ENCODE data around the gene NKD2.
"Not testable (repeated sequence)": the region's sequence is repeated elsewhere in the genome, so short reads cannot be mapped to it uniquely, and the experiment has no call there.

Gene NKD2

GRCh38 chr5:1058083-1058945, 49.7 kb downstream of the NKD2 start:
- DNase-seq (ENCODE audit: low read depth), result no peak

GRCh38 chr5:1058988-1059883, 50.6 kb downstream of the NKD2 start:
- no peak for DNase-seq (ENCODE audit: low read depth)

GRCh38 chr5:1059884-1060263, 51.3 kb downstream of the NKD2 start:
- DNase-seq (ENCODE audit: low read depth), result no peak

GRCh38 chr5:1060535-1060981, 52.0 kb downstream of the NKD2 start:
- no peak for DNase-seq (ENCODE audit: low read depth)

- not testable (repeated sequence) for DNase-seq (ENCODE audit: low read depth)
Observed at GRCh38 chr5:1061292-1061691, 52.7 kb downstream of the NKD2 start.

GRCh38 chr5:1061916-1062315, 53.3 kb downstream of the NKD2 start:
- no peak for DNase-seq (ENCODE audit: low read depth)

GRCh38 chr5:1062761-1063568, 54.4 kb downstream of the NKD2 start:
- no peak for DNase-seq (ENCODE audit: low read depth)

GRCh38 chr5:1063661-1064382, 55.2 kb downstream of the NKD2 start:
- no peak for DNase-seq (ENCODE audit: low read depth)

GRCh38 chr5:1064383-1065142, 56.0 kb downstream of the NKD2 start:
- DNase-seq (ENCODE audit: low read depth), result no peak

- no peak for DNase-seq (ENCODE audit: low read depth)
Observed at GRCh38 chr5:1065143-1065750, 56.6 kb downstream of the NKD2 start.

- DNase-seq (ENCODE audit: low read depth), result no peak
Observed at GRCh38 chr5:1065891-1066650, 57.5 kb downstream of the NKD2 start.

- DNase-seq (ENCODE audit: low read depth), result no peak
Observed at GRCh38 chr5:1066676-1067075, 58.1 kb downstream of the NKD2 start.

GRCh38 chr5:1067141-1068121, 58.8 kb downstream of the NKD2 start:
- no peak for DNase-seq (ENCODE audit: low read depth)

- no peak for DNase-seq (ENCODE audit: low read depth)
Observed at GRCh38 chr5:1068204-1068894, 59.7 kb downstream of the NKD2 start.

GRCh38 chr5:1068895-1069719, 60.5 kb downstream of the NKD2 start:
- no peak for DNase-seq (ENCODE audit: low read depth)

GRCh38 chr5:1069720-1070088, 61.1 kb downstream of the NKD2 start:
- DNase-seq (ENCODE audit: low read depth), result no peak
